IMR-90 (cell line): Measurements from ENCODE around the gene PLAC9. TPM values are rescaled to one million over a fixed set of nuclear protein-coding genes. Genes with fewer than 3 reads are reported as not detected.

Source experiments
- ATAC-seq: fragments of 200-7000 bp; cut with Tn5 transposase; 2 replicates; pipeline ENCODE4 v1.9.1; 2020; ENCODE audit warnings: low read depth, mild to moderate bottlenecking, moderate library complexity
- BruUV-seq: library from RNA; stranded (reverse); fragments of 400-500 nt; replicated peaks from 2 replicates; lab custom pipeline; 2021; lab: Mats Ljungman, UMichigan
- CTCF ChIA-PET: fragments of 300-600 bp; formaldehyde crosslinking; extraction: SDS; loops from one replicate; lab custom pipeline; 2021; ENCODE audit warnings: antibody characterized with exemption; lab: Yijun Ruan, JAX
- POLR2A ChIA-PET: fragments of 300-600 bp; sonication (Branson Sonifier 250); formaldehyde crosslinking; loops from one replicate; lab custom pipeline; 2022; ENCODE audit warnings: antibody characterized with exemption; ENCODE audit not compliant: unreplicated experiment; lab: Charles Lee
- DNase-seq: peaks from one replicate; pipeline ENCODE4 v3.0.0; 2013
- H2AFZ ChIP-seq: replicated peaks from 2 replicates; pipeline ENCODE3; 2013; ENCODE audit warnings: low read length, mild to moderate bottlenecking; ENCODE audit not compliant: poor library complexity
- H2AK5ac ChIP-seq: 2 replicates; pipeline ENCODE4 v1.6.1; 2013; ENCODE audit warnings: low read depth, low read length, inconsistent platforms
- H2AK9ac ChIP-seq: replicated peaks from 2 replicates; pipeline ENCODE3; 2013; ENCODE audit warnings: mild to moderate bottlenecking, low read depth, low read length, moderate library complexity; ENCODE audit not compliant: poor library complexity
- H2BK120ac ChIP-seq: 2 replicates; pipeline ENCODE4 v1.6.1; 2013; ENCODE audit warnings: low read depth, low read length, inconsistent platforms
- H2BK15ac ChIP-seq: 3 replicates; pipeline ENCODE4 v1.6.1; 2013; ENCODE audit warnings: low read depth, low read length, inconsistent platforms
- H2BK20ac ChIP-seq: 2 replicates; pipeline ENCODE4 v1.6.1; 2013; ENCODE audit warnings: low read depth, mild to moderate bottlenecking, inconsistent platforms, low read length, moderate library complexity
- H2BK5ac ChIP-seq: 2 replicates; pipeline ENCODE4 v1.6.1; 2013; ENCODE audit warnings: mild to moderate bottlenecking, low read depth, low read length, inconsistent platforms; ENCODE audit not compliant: poor library complexity, severe bottlenecking
- H3K14ac ChIP-seq: replicated peaks from 2 replicates; pipeline ENCODE4 v1.6.1; 2013; ENCODE audit warnings: low read depth, low read length, inconsistent platforms
- H3K18ac ChIP-seq: 2 replicates; pipeline ENCODE4 v1.6.1; 2013; ENCODE audit warnings: low read depth, low read length, control low read depth
- H3K23ac ChIP-seq: 2 replicates; pipeline ENCODE4 v1.6.1; 2013; ENCODE audit warnings: low read depth, low read length, inconsistent platforms
- H3K27ac ChIP-seq: 2 replicates; pipeline ENCODE4 v1.5.1; 2013; ENCODE audit warnings: mild to moderate bottlenecking, control low read depth, low read length; ENCODE audit not compliant: insufficient read depth
- H3K27me3 ChIP-seq: 2 replicates; pipeline ENCODE4 v1.6.1; 2013; ENCODE audit warnings: low read length; ENCODE audit not compliant: control insufficient read depth, insufficient read depth
- H3K36me3 ChIP-seq: 2 replicates; pipeline ENCODE4 v1.6.1; 2013; ENCODE audit warnings: low read length, mixed read lengths; ENCODE audit not compliant: control insufficient read depth, insufficient read depth
- H3K4ac ChIP-seq: 2 replicates; pipeline ENCODE4 v1.6.1; 2013; ENCODE audit warnings: low read depth, low read length, inconsistent platforms
- H3K4me1 ChIP-seq: 2 replicates; pipeline ENCODE4 v1.6.1; 2013; ENCODE audit warnings: low read length, mixed read lengths; ENCODE audit not compliant: control insufficient read depth, insufficient read depth
- H3K4me2 ChIP-seq: 2 replicates; pipeline ENCODE4 v1.6.1; 2013; ENCODE audit warnings: low read depth, mild to moderate bottlenecking, control low read depth, low read length, moderate library complexity
- H3K4me3 ChIP-seq: 2 replicates; pipeline ENCODE4 v1.5.1; 2013; ENCODE audit warnings: low read depth, mild to moderate bottlenecking, control low read depth, low read length, moderate library complexity; ENCODE audit not compliant: insufficient read depth
- H3K56ac ChIP-seq: 2 replicates; pipeline ENCODE4 v1.6.1; 2013; ENCODE audit warnings: low read length, inconsistent platforms; ENCODE audit not compliant: insufficient read depth; ENCODE audit errors: extremely low read depth
- H3K79me1 ChIP-seq, 2 experiments: 2 replicates each; pipeline ENCODE4 v1.6.1; 2013; ENCODE audit warnings: low read length in 2 of 2, inconsistent platforms in 1 of 2, low read depth in 1 of 2
- H3K9ac ChIP-seq: 2 replicates; pipeline ENCODE4 v1.6.1; 2013; ENCODE audit warnings: low read depth, low read length, control low read depth
- H3K9me1 ChIP-seq: 2 replicates; pipeline ENCODE4 v1.6.1; 2013; ENCODE audit warnings: low read length, inconsistent platforms; ENCODE audit not compliant: insufficient read depth
- H3K9me3 ChIP-seq: 2 replicates; pipeline ENCODE4 v1.6.1; 2013; ENCODE audit warnings: low read length; ENCODE audit not compliant: control insufficient read depth, insufficient read depth
- H4K20me1 ChIP-seq: 2 replicates; pipeline ENCODE4 v1.6.1; 2013; ENCODE audit warnings: low read length, inconsistent platforms; ENCODE audit not compliant: insufficient read depth
- H4K5ac ChIP-seq: 2 replicates; pipeline ENCODE4 v1.6.1; 2013; ENCODE audit warnings: mild to moderate bottlenecking, low read depth, low read length, control low read depth
- H4K8ac ChIP-seq, 2 experiments: 2 replicates each; pipeline ENCODE4 v1.6.1; 2013; ENCODE audit warnings: low read depth in 2 of 2, low read length in 2 of 2, control low read depth in 1 of 2, inconsistent platforms in 1 of 2
- H4K91ac ChIP-seq: 2 replicates; pipeline ENCODE4 v1.6.1; 2013; ENCODE audit warnings: low read depth, low read length, inconsistent platforms; ENCODE audit not compliant: insufficient read depth
- BHLHE40 ChIP-seq: fragments of 150-350 bp; IDR thresholded peaks from 2 replicates; pipeline ENCODE4 v1.6.1; 2016; ENCODE audit warnings: mild to moderate bottlenecking, low read depth, low read length
- CEBPB ChIP-seq: IDR thresholded peaks from 2 replicates; pipeline ENCODE4 v1.6.1; 2012; ENCODE audit warnings: low read depth, low read length, improper control_type of control experiment
- CHD1 ChIP-seq: IDR thresholded peaks from 2 replicates; pipeline ENCODE4 v1.6.1; 2012; ENCODE audit warnings: low read depth, low read length, improper control_type of control experiment
- MAFK ChIP-seq: IDR thresholded peaks from 2 replicates; pipeline ENCODE4 v1.6.1; 2012; ENCODE audit warnings: low read depth, low read length, improper control_type of control experiment
- MAZ ChIP-seq: IDR thresholded peaks from 2 replicates; pipeline ENCODE4 v1.6.1; 2012; ENCODE audit warnings: low read depth, mild to moderate bottlenecking, low read length, improper control_type of control experiment, moderate library complexity, borderline replicate concordance
- MXI1 ChIP-seq: IDR thresholded peaks from 2 replicates; pipeline ENCODE4 v1.6.1; 2012; ENCODE audit warnings: low read depth, mild to moderate bottlenecking, low read length, moderate library complexity, borderline replicate concordance
- POLR2A ChIP-seq: IDR thresholded peaks from 2 replicates; pipeline ENCODE4 v1.6.1; 2012; ENCODE audit warnings: mild to moderate bottlenecking, low read depth, low read length
- RAD21 ChIP-seq: IDR thresholded peaks from 2 replicates; pipeline ENCODE4 v1.6.1; 2012; ENCODE audit warnings: low read length, improper control_type of control experiment
- RCOR1 ChIP-seq: IDR thresholded peaks from 2 replicates; pipeline ENCODE4 v1.6.1; 2012; ENCODE audit warnings: mild to moderate bottlenecking, low read length, improper control_type of control experiment; ENCODE audit not compliant: insufficient replicate concordance
- RFX5 ChIP-seq: IDR thresholded peaks from 2 replicates; pipeline ENCODE4 v1.8.0; 2012; ENCODE audit warnings: low read depth, mild to moderate bottlenecking, low read length, moderate library complexity
- WGBS, 2 experiments: methylation state at CpG; one replicate each; pipeline versions ENCODE4 v1.1.5 to v1.1.7; 2013; ENCODE audit warnings: missing lambda C conversion rate in 2 of 2; ENCODE audit not compliant: insufficient read length in 1 of 2; ENCODE audit errors: extremely low coverage in 2 of 2; 5-methylcytosine and 5-hydroxymethylcytosine counted together
- dilution Hi-C: fragments of 300-500 bp; cut with HindIII; formaldehyde crosslinking; loops from one replicate; pipeline ENCODE4 v1.14.3; 2018; ENCODE audit warnings: low sequenced_read_pairs; ENCODE audit not compliant: unreplicated experiment
- in situ Hi-C: fragments of 300-500 bp; cut with MboI; formaldehyde crosslinking; loops from 3 replicates; pipeline ENCODE4 v1.14.3; 2019; ENCODE audit warnings: low sequenced_read_pairs, inconsistent platforms, mixed read lengths
- intact Hi-C: fragments of 100-400 bp; cut with micrococcal nuclease; formaldehyde crosslinking; loops from 2 replicates; pipeline ENCODE4 v1.10.0; 2022
- polyA plus RNA-seq, 3 experiments: library from polyadenylated mRNA; depleted of rRNA; stranded (reverse); fragments of >200 nt; gene quantifications; 2 replicates each; pipeline ENCODE4 v1.2.3, GENCODE V29; 2012; ENCODE audit warnings: low replicate concordance in 1 of 3
- total RNA-seq: library from RNA; depleted of rRNA; stranded (reverse); fragments of >200 nt; gene quantifications from 2 replicates; pipeline ENCODE4 v1.2.3, GENCODE V29; 2012
- TF ChIP-seq, protein P1 (sequence below): fragments of 150-350 bp; IDR thresholded peaks from 2 replicates; pipeline ENCODE4 v1.6.1; 2016; ENCODE audit warnings: low read depth, mild to moderate bottlenecking, low read length, moderate library complexity, borderline replicate concordance
- TF ChIP-seq, protein P2 (sequence below): conservative IDR thresholded peaks from 2 replicates; pipeline ENCODE4 v1.5.1; 2012; ENCODE audit warnings: mild to moderate bottlenecking, low read depth, low read length, improper control_type of control experiment
- TF ChIP-seq, protein P3 (sequence below): fragments of 150-350 bp; IDR thresholded peaks from 2 replicates; pipeline ENCODE4 v1.6.1; 2017; ENCODE audit warnings: mild to moderate bottlenecking, antibody characterized with exemption, low read length, low read depth

The PLAC9 gene
- total and polyA plus RNA-seq, 2 of the 4 experiments (the other 2 are of a cell fraction), result 1.6 to 12.2 TPM

DNA sequence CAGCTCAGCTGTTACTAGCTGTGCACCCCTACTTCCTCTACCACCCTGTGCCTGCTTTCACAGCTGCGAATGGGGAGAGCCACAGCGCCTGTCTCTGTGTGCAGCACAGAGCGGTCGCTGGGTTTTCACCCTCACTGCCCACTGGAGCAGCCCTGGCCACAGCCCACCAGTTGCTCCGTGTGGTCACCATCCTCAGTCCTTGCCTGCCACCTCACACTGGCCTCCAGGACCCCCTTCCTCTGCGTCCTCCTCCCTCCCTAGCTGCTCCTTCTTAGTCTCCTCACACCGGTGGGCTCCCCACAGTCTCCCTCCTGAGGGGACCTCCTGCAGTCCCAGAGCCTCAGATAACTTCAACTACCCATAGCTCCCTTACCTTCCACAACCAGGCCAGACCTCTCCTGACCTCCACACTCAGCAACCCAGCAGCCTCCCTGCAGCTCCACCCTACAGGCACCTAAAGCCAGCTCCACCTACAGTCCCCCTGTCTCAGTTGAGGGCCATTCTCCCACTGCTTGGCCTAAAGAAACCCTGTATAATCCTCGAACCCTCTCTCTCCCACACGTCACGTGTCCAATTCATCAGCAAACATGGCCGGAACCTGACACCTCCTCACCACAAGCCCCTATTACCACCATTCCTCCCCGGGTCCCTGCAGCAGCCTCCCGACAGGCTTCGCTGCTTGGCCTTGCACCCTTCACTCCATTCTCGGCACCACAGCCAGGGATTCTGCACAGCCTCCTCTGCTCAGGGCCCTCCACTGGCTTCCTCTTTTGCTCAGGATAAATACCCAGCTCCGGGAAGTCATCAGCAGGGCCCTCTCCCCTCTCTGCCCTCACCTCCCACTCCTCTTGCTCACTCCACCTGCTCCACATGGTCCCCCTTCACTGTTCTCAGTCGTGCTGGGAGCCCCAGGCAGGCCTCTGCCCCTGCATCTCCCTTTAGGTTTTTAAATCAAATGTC is 28.1 kb downstream of the PLAC9 start:
- POLR2A ChIA-PET, result no interaction called here
- no peak overlapping the region for H4K5ac ChIP-seq
- no peak for DNase-seq
- H3K14ac ChIP-seq, result no peak overlapping the region; the same call in 1 of the 2 replicates
- H4K8ac ChIP-seq, result no peak overlapping the region
- H2AK5ac ChIP-seq, result peak overlapping the region; percentile 74
- peak overlapping the region; percentile 37 for H2AK9ac ChIP-seq
- no peak overlapping the region for H3K4me3 ChIP-seq
- H4K91ac ChIP-seq, result peak overlapping the region; percentile 34
- H3K18ac ChIP-seq, result no peak overlapping the region
- WGBS, 2 experiments, result 92% methylated on average over 12 of the region's 17 CpGs; no CpG with 5 or more reads in 1 of the 2 experiments
- H3K27ac ChIP-seq, result no peak overlapping the region
- H3K9ac ChIP-seq, result no peak overlapping the region
- peaks cover 64% of the 10 kb centered on the region for H3K9me1 ChIP-seq
- no peak overlapping the region; the same call in 2 of the 3 replicates for H2BK15ac ChIP-seq
- H3K9me3 ChIP-seq, result no peaks in the 10 kb centered on the region
- H3K4me1 ChIP-seq, result peaks cover 54% of the 10 kb centered on the region
- no peak overlapping the region for H2AFZ ChIP-seq
- H3K4me2 ChIP-seq, result no peak overlapping the region
- peak overlapping the region; percentile 38 for H3K4ac ChIP-seq
- H4K20me1 ChIP-seq, result peaks cover 13% of the 10 kb centered on the region
- in situ Hi-C loops, result loop anchor here (25.0 kb wide), 1 partner anchor 302 kb away; the partner anchor contains the start of gene TSPAN14
- no peak overlapping the region for H2BK20ac ChIP-seq
- CTCF ChIA-PET, result interaction anchor here (1.1 kb wide), 1 partner anchor 43 kb away, joined by 4 read pairs; no protein-coding TSS in a partner anchor
- H2BK120ac ChIP-seq, result peak overlapping the region; percentile 95; the same call in 1 of the 2 replicates
- ATAC-seq, result no peak
- dilution Hi-C loops, result no loop called here
- intact Hi-C loops, result no loop called here
- H3K79me1 ChIP-seq, result peaks cover 31 to 85% of the 10 kb centered on the region in 2 experiments
- no TSS peak for BruUV-seq
- no peaks in the 10 kb centered on the region for H3K27me3 ChIP-seq
- H3K23ac ChIP-seq, result peak overlapping the region; percentile 22; the same call in 1 of the 2 replicates
- H2BK5ac ChIP-seq, result no peak overlapping the region
- peaks cover 64% of the 10 kb centered on the region for H3K36me3 ChIP-seq
- H3K56ac ChIP-seq, result no peak overlapping the region
- TF ChIP-seq MAFK, result no peak
- no peak for TF ChIP-seq RFX5
- TF ChIP-seq POLR2A, result no peak
- TF ChIP-seq CHD1, result no peak
- TF ChIP-seq MAZ, result no peak
- TF ChIP-seq RCOR1, result no peak
- TF ChIP-seq, protein P1, sequence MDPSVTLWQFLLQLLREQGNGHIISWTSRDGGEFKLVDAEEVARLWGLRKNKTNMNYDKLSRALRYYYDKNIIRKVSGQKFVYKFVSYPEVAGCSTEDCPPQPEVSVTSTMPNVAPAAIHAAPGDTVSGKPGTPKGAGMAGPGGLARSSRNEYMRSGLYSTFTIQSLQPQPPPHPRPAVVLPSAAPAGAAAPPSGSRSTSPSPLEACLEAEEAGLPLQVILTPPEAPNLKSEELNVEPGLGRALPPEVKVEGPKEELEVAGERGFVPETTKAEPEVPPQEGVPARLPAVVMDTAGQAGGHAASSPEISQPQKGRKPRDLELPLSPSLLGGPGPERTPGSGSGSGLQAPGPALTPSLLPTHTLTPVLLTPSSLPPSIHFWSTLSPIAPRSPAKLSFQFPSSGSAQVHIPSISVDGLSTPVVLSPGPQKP, result no peak
- TF ChIP-seq RAD21, result no peak
- TF ChIP-seq, protein P2, sequence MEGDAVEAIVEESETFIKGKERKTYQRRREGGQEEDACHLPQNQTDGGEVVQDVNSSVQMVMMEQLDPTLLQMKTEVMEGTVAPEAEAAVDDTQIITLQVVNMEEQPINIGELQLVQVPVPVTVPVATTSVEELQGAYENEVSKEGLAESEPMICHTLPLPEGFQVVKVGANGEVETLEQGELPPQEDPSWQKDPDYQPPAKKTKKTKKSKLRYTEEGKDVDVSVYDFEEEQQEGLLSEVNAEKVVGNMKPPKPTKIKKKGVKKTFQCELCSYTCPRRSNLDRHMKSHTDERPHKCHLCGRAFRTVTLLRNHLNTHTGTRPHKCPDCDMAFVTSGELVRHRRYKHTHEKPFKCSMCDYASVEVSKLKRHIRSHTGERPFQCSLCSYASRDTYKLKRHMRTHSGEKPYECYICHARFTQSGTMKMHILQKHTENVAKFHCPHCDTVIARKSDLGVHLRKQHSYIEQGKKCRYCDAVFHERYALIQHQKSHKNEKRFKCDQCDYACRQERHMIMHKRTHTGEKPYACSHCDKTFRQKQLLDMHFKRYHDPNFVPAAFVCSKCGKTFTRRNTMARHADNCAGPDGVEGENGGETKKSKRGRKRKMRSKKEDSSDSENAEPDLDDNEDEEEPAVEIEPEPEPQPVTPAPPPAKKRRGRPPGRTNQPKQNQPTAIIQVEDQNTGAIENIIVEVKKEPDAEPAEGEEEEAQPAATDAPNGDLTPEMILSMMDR, result no peak
- no peak for TF ChIP-seq BHLHE40
- TF ChIP-seq, protein P3, sequence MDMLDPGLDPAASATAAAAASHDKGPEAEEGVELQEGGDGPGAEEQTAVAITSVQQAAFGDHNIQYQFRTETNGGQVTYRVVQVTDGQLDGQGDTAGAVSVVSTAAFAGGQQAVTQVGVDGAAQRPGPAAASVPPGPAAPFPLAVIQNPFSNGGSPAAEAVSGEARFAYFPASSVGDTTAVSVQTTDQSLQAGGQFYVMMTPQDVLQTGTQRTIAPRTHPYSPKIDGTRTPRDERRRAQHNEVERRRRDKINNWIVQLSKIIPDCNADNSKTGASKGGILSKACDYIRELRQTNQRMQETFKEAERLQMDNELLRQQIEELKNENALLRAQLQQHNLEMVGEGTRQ, result no peak
- TF ChIP-seq CEBPB, result no peak
- TF ChIP-seq MXI1, result no peak
